ENCODE results near the gene TGM1.

The TGM1 gene

GRCh38 chr14:24292118-24292807, 29.3 kb upstream of the TGM1 start:
- in situ Hi-C loops (cut with HindIII; ENCODE audit: low sequenced_read_pairs), result no loop called here

DNA sequence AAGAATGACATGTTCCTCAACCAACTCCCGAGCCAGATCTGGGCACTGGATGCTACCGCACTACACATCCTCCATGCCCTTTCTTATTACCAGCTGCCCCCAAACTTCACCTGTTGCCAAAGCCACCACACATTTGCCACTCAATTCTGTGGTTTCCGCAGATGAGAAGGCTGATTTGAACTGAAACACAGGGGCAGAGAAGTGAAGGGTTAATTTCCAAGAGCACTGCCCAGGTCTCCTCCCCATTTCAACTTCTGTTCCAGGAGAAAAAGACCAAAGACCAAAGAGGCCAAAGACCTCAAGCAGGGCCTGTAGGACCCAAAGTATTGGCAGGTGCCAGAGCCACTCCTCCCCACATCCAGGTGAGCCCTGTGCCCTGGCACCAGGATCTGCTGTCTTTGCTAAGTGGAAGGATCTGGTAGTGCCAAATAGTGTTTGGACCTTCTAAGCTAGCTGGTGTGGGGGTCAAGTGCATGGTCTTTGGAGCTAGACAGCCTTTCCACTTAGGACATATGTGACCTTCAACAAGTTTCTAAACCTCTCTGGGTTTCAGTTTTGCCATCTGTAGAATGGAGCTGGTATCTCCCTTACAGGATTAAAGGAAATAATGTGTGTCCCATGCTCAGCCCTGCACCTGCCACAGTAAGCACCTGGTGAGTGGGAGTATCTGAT, 28.6 kb upstream of the TGM1 start:
- in situ Hi-C loops (cut with HindIII; ENCODE audit: low sequenced_read_pairs), result no loop called here

DNA sequence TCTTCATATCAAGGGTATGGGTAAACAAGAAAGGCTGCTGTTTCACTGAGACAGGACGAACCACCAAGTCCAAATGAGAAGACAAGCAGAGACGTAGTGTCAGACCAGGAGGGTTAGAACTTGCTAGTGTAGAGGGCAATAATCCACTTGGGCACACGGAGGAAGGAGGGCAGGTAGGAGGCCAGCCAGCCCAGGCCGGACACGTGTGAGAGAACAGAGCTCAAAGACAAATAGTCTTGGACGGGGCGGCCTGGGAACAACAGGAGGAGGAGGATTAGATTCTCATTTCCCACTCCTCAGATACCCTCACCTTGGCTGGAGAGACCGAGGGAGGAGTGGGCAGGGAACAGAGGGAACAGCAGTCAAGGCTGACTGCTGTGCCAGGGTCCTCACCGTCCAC, 27.8 kb upstream of the TGM1 start:
- in situ Hi-C loops (cut with HindIII; ENCODE audit: low sequenced_read_pairs), result no loop called here

DNA sequence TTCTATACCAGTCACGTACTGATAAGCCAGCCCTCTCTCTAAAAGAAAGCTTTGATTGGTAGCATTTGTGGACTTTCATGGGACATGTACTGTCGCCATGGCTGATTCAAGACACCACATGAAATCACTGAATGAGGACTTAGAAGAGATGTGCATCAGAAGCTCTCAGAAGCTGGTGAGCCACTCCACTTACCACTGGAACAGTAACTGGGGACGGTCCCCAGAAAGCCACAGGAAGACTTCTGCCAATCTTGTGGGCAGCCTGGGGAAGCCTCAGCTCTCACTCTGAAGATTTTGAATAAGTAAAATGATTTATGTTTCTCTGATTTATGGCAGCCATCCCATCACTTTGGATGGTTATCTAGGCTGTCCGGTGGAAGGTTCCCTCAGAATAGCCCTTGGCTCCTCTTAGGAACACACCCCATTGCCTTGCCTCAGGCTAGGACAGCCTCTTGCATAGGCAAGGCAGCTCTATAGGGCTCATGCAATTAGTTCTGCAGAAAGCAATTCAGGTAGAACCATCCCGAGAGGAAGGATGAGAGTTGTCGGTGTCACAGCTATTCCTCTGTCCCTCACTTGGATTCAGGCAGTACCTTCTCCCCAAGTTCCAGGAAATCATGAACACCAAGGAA, 26.8 kb upstream of the TGM1 start:
- in situ Hi-C loops (cut with HindIII; ENCODE audit: low sequenced_read_pairs), result no loop called here

DNA sequence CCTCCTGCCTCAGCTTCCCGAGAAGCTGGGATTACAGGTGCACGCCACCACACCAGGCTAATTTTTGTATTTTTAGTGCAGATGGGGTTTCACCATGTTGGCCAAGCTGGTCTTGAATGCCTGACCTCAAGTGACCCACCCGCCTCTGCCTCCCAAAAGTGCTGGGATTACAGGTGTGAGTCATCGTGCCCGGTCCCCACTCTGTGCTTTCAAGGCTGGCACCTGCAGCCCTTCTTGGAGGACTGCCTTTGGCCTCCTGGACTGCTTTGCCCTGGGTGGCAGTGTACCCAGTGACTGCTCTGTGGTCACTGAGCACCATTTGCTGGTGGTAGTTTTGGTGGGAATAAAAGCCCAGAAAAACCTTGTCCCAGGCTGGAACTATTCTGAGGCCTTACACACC, 24.0 kb upstream of the TGM1 start:
- in situ Hi-C loops (cut with HindIII; ENCODE audit: low sequenced_read_pairs), result no loop called here

DNA sequence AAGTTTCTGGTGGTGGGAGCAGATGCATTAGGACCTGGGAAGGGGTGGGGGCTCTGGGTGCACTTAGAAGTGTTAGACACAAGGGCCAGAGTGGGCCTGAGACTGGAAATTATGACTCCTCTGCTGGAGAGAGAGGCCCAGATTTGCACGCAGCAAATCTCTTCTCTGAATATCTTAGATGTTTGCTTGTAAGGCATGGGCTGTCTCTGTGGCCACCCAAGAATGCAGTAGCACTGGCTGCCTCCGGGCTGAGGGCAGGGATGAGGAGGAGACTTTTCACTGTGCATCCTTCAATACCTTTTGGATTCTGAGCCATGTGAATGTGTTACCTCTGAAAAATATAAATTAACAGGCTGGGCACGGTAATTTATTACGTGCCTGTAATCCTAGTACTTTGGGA, 22.4 kb upstream of the TGM1 start:
- in situ Hi-C loops (cut with HindIII; ENCODE audit: low sequenced_read_pairs), result no loop called here

GRCh38 chr14:24284501-24285035, 21.6 kb upstream of the TGM1 start:
- in situ Hi-C loops (cut with HindIII; ENCODE audit: low sequenced_read_pairs), result no loop called here

GRCh38 chr14:24283796-24284460, 21.0 kb upstream of the TGM1 start:
- in situ Hi-C loops (cut with HindIII; ENCODE audit: low sequenced_read_pairs), result no loop called here

GRCh38 chr14:24282736-24283135, 19.8 kb upstream of the TGM1 start:
- in situ Hi-C loops (cut with HindIII; ENCODE audit: low sequenced_read_pairs), result no loop called here

GRCh38 chr14:24281636-24282035, 18.7 kb upstream of the TGM1 start:
- in situ Hi-C loops (cut with HindIII; ENCODE audit: low sequenced_read_pairs), result no loop called here

DNA sequence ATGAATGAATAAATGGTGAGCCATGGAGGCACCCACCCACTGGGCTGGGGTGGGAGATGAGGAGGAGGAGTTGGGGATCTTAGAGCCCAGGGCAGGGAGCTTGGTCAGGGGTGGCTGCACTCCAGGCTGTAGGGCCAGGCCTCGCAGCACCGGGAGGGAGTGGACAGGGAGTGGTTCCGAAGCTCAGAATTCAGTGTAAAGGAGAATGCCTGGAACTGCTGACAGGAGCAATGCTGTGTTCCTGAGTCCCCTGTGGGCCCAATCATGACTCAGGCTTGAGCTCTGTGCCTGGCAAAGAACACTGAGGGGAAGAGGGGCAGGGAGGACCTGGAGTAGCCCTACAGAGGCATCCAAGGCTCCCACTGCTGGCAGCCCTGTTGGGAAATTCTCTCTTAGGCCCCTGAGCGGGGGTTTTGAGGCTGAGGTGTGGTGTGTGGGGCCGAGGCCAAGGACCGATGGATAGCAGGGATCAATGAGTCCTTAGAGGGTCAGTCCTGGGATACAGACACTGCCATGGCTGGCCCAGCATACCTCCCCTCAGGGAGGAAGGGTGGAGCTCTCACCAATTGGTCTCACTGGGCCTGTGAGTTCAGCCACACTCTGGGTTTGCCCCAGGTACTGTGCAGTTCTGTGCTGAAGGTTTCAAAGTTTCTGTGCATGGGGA, 18.0 kb upstream of the TGM1 start:
- in situ Hi-C loops (cut with HindIII; ENCODE audit: low sequenced_read_pairs), result no loop called here

- in situ Hi-C loops (cut with HindIII; ENCODE audit: low sequenced_read_pairs), result loop anchor here (5.0 kb wide), 1 partner anchor 58 kb away; the partner anchor contains the start of genes ADCY4 and RIPK3
Measured at GRCh38 chr14:24279301-24280186, 16.6 kb upstream of the TGM1 start.

DNA sequence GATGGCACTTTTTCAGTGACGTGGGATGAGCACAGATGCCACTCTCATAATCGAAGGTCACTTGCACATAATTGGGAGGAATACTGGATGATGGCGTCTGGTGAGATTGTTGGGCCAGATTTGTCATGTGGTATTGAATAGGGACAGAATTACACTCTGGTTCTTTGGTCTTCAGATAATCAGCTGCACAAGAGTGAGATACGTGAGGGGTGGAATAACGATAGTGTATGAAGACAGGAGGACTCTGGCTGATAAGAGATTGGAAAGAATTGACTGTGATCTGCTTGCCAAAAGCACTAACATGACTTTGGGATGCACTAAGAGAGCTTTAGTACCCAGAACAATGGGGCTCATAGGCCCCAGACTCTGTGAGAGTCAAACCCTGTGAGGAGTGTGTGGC, 15.4 kb upstream of the TGM1 start:
- in situ Hi-C loops (cut with HindIII; ENCODE audit: low sequenced_read_pairs), result loop anchor here (5.0 kb wide), 1 partner anchor 59 kb away; the partner anchor contains the start of genes ADCY4 and RIPK3

- in situ Hi-C loops (cut with HindIII; ENCODE audit: low sequenced_read_pairs), result loop anchor here (5.0 kb wide), 1 partner anchor 60 kb away; the partner anchor contains the start of genes ADCY4 and RIPK3
Measured at GRCh38 chr14:24277606-24278321, 14.8 kb upstream of the TGM1 start.

GRCh38 chr14:24277071-24277470, 14.1 kb upstream of the TGM1 start:
- in situ Hi-C loops (cut with HindIII; ENCODE audit: low sequenced_read_pairs), result loop anchor here (5.0 kb wide), 1 partner anchor 60 kb away; the partner anchor contains the start of genes ADCY4 and RIPK3

DNA sequence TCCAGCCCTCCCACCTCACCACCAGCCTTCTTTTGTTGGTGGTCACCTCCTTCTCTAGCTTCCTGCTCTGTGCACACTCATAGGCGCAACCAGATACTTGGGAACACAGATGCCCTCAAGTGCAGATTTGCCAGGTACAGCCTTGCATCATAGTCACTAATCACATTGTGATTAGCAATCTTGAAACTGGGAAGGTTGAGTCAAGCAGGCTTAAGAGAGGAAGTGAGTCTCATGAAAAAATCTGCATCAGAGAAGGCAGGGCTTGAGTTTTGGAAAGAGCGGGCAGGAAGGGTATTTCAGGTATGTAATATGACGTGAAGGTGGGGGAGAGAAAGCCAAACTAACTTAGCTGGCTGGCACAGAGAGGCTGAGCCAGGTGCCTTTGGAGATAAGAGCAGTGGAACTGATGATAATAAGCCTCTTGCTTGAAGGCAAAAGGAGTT, 11.1 kb upstream of the TGM1 start:
- in situ Hi-C loops (cut with HindIII; ENCODE audit: low sequenced_read_pairs), result no loop called here

DNA sequence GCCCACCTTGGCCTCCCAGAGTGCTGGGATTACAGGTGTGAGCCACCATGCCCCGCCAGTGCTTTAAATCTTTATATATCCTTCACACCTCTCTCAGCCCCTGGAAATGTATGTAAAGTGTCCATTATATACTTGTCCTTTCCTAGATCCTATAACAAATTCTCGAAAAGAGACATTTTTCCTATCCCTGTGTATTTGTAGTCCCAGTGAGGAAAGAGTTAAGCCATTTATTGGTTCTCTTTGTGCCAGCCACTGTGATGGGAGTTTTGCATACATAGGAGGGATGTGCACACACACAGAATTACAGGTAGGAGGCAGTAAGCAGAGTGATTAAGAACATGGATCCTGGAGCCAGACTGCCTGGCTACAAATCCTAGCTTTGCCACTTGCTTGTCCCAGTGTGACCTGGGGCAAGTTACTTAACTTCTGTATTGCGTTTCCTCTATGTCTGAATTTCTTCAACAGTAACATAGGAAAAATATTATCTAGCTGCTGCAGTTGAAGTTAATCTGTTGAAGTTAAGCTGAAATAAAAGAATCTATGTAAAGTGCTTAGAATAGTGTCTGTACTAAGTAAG, 10.5 kb upstream of the TGM1 start:
- in situ Hi-C loops (cut with HindIII; ENCODE audit: low sequenced_read_pairs), result no loop called here

DNA sequence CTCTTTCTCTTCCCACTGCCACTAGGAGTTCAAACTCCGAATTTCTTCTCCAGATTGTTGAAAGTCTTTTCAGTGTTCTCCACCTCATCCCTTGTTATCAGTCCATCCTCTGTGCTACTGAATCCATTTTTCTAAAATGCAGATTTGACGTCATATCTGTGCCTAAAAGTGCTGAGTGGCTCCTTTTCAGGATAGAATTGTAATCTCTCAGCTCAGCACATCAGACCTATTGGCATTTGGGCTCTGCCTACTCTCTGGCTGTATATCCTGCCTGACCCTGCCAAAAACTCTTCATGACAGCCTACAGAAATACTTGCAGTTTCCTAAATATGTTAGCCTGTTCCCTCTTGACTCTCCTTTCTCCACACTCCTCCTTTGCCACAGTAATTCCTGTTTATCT, 9.5 kb upstream of the TGM1 start:
- in situ Hi-C loops (cut with HindIII; ENCODE audit: low sequenced_read_pairs), result no loop called here

Data from DLD1 (cell line).